HG03066 (cell line): Measurements from ENCODE around the gene C6orf163.
"Not testable (repeated sequence)": the region's sequence is repeated elsewhere in the genome, so short reads cannot be mapped to it uniquely, and the experiment has no call there.

ENCODE experiments used
- ATAC-seq: cut with Tn5 transposase; IDR thresholded peaks from one replicate; pipeline ENCODE4 v1.9.1; 2021; ENCODE audit warnings: low read depth; ENCODE audit not compliant: unreplicated experiment

C6orf163 gene

GRCh38 chr6:87344731-87345130 lies at the start of gene C6orf163:
Gene C6orf163, plus strand, starts transcription at chr6:87344813. Its CDS starts 287 bp downstream, at chr6:87345100.
- ATAC-seq: no peak

DNA sequence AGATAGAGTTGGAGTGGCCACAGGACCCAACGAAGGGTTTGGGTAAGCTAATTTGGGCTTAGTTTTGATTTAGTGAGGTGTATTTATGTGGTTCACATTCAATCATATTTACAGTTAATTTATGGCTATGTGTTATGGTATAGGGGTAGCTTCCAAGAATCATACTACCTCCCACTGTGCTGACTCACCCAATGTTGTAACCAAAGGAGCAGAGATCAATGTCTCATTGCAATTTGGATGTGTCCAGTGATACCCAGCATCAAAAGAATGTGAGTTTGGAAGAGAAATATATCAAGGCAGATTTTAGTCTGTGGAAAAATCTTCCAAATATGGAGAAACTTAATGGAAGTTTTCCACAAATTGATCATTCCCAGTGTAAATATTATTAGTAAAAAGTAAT lies 47.5 kb upstream of the C6orf163 start:
- no peak for ATAC-seq

GRCh38 chr6:87301277-87301676 lies 43.3 kb upstream of the C6orf163 start:
- ATAC-seq: not testable (repeated sequence)

DNA sequence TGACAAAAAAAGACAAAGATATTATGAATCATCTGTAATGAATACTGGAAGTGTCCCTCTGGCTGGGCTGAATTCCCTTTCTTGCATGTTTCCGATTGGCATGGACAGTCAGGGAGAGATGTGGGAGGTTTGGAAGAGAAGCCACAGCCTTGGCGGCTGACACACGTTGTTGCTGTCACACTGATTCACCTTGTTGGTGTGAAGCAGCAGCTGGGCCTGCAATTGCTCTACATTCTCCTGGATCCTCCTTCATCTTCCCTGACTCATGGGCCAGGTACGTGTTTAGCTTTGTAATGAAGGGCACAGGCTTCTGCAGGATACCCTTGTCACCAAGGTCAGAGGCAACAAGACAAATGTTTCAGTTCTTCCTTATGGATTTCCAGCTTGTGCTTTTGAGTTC lies 35.6 kb upstream of the C6orf163 start:
- no peak for ATAC-seq

DNA sequence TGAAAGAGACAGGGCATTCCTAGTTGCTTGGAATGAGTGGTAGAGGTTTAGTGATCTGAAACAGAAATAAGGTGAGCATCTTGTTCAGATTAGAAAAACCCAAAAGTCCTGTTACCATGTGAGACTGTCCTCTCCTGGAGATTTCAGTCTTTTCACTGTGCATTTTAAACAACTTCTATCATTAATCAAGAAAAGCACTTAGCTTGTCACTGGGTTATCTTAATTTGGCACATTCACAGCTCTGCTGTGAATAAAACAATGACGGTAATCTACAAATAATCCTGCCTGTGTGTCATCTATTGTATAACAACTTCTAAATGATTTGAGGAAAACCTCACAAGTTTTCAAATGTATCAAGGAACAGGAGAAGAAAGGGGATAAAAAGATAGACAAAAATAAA lies 31.8 kb upstream of the C6orf163 start:
- ATAC-seq: no peak

DNA sequence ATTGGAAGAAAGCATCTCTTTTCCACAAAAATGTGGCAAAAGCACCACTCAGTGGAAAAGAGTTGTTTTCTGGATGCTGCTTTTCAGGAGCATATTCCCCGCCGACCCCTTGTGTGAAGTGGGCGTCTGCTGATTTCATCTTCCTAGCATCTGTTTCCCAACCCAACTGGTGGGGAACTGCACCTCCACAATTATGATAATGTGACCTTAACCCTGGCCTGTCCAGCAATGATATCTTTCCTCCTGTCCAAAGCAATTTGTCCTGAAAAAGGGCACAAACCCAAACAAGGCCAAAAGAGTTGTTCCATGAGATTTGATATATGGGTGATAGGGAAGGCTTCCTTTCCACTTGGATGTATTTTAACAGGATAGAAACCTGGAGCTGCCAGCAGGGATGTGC lies 29.5 kb upstream of the C6orf163 start:
- ATAC-seq: no peak

GRCh38 chr6:87319271-87319987 lies 25.2 kb upstream of the C6orf163 start:
- no peak for ATAC-seq

GRCh38 chr6:87322304-87323212 lies 22.1 kb upstream of the C6orf163 start, which contains the start of gene SMIM8:
Gene SMIM8, plus strand, starts transcription at chr6:87322588. Its CDS starts 14,444 bp downstream, at chr6:87337032.
- peak; percentile 99 for ATAC-seq

DNA sequence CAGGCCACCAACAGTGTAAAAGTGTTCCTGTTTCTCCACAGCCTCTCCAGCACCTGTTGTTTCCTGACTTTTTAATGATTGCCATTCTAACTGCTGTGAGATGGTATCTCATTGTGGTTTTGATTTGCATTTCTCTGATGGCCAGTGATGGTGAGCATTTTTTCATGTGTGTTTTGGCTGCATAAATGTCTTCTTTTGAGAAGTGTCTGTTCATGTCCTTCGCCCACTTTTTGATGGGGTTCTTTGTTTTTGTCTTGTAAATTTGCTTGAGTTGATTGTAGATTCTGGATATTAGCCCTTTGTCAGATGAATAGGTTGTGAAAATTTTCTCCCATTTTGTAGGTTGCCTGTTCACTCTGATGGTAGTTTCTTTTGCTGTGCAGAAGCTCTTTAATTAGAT lies 20.7 kb upstream of the C6orf163 start:
- not testable (repeated sequence) for ATAC-seq

DNA sequence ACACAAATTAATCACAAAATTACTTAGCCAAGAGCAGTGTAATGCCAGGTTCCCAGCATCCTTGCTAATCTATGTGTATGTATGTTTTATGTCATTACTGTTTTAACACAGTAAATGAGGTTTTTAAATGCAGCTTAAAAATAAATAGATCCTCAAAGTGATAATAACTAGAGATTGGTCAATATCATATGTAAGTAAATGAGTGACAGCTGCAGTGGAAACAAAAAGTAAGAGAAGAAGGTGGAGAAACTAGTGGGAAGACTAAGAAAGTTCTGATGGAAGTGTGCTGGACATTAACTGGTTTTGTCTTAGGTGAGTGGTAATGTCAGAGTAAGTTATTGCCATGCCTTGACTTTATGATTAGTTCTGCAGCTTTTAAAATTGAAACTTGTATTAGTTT lies 13.7 kb upstream of the C6orf163 start:
- no peak for ATAC-seq

- no peak for ATAC-seq
These were observed 11.6 kb upstream of the C6orf163 start for GRCh38 chr6:87333033-87333432.

DNA sequence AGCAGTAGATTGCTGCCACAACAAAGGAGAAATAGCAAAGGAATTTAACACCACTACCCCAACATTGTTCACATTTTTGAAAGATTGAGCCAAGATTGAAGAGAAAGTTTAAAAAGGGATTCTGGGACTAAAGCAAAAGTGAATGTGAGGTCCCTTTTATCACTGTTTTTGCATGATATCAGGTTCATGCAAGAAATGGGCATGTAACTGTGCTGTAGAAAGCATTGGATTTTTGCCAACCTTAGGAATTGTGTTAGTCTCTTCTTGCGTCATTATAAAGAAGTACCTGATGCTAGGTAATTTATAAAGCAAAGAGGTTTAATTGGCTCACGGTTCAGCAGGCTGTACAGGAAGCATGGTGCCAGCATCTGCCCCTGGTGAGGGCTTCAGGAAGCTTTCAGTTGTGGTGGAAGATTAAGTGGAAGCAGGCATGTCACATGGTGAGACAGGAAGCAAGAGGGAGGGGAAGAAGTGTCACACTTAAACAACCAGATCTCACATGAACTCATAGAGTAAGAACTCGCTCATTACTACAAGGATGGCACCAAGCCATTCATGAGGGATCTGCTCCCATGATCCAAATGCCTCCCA lies 10.9 kb upstream of the C6orf163 start:
- ATAC-seq: no peak

- ATAC-seq: no peak
These were observed 9.9 kb upstream of the C6orf163 start for GRCh38 chr6:87334683-87335082.

DNA sequence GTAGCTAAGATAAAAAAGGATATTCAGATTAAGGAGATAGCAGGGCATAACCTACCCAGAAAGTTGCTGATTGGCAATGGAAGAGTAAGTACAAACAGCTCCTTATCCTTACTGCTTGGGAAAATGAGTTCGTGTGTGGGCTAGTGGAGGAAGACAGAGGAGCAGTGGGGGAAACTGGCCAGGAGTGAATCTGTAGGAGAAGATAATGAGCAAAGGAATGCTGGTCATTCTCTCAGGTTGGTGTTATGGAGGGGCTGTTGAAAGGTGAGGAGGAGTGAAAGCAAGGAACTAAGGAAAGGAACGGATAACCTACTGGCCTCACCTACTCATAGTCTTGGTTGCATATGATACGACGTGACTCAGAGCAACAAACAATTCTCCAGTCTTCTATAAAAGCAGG lies 8.2 kb upstream of the C6orf163 start:
- no peak for ATAC-seq

- ATAC-seq: no peak
These were observed 4.4 kb upstream of the C6orf163 start for GRCh38 chr6:87340230-87340629.

- no peak for ATAC-seq
These were observed 3.5 kb upstream of the C6orf163 start for GRCh38 chr6:87341158-87341557.

DNA sequence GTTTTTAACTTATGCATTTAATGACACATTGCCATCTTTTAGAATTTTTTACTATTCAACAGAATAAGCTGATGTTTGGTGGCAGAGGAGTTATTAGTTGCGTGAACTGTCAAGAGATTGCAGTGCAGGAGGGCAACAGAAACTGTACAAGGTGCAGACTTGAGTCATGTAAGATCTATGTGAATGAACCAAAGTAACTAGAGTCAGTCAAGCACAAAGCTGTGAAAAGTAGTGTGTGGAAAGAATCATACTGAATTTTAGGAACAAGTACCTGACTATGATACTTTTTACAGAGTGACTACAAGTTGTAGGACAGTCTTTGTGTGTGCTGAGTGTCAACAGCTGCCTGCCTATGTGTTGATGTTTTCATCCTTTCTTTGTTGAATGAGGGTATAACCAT lies 2.7 kb upstream of the C6orf163 start:
- peak; percentile 95 for ATAC-seq

DNA sequence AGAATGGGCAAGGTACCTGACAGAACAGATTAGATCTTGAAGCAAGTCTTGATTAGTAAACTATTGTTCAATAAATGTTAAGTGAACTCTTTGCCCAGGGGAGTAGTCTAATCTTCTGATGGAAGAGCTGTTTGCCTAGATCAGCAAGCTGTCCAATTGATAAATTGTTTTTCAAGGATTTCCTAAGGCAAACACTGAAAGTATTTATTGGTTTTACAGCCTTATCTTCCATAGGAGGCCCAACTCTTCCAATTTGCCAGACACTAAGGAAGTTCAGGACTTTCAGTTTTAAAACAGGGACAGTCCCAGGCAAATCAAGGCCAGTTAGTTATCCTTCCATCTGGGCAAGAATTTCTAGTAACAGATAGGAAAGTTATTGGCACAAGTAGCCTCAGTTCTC lies 1.8 kb upstream of the C6orf163 start:
- ATAC-seq: no peak

DNA sequence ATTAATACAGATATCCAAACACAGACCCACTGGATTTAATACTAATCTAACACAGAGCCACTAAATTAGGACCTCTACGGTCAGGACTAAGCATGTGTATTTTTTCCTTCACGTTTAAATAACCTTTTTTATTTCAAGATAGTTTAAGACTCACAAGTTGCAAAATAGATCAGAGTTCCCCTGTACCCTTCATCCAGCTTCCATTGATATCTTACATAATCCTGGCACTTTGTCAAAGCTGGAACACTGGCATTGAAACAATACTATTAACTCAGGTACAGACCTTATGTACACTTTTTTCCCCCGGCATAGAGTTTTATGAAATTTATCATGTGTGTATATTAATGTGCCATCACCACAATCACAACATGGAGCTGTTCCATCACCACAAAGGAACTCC lies 2.1 kb downstream of the C6orf163 start:
- ATAC-seq: no peak

GRCh38 chr6:87349896-87350295 lies 5.3 kb downstream of the C6orf163 start:
- no peak for ATAC-seq

GRCh38 chr6:87350516-87350915 lies 5.9 kb downstream of the C6orf163 start:
- no peak for ATAC-seq
